Fibroblast of villous mesenchyme (primary cell): ENCODE results near the gene RAB3D. TPM values are rescaled to one million over a fixed set of nuclear protein-coding genes. Genes with fewer than 3 reads are reported as not detected.
"Not testable (repeated sequence)": the region's sequence is repeated elsewhere in the genome, so short reads cannot be mapped to it uniquely, and the experiment has no call there.

Experiments
- DNase-seq: peaks from one replicate; pipeline ENCODE4 v3.0.0-alpha.2; 2010; ENCODE audit warnings: low read depth
- H3K4me3 ChIP-seq: 2 replicates; pipeline ENCODE4 v1.5.1; 2011; ENCODE audit warnings: low read depth, mild to moderate bottlenecking, low read length
- CTCF ChIP-seq: IDR thresholded peaks from 2 replicates; pipeline ENCODE4 v1.5.1; 2012; ENCODE audit warnings: low read depth, mild to moderate bottlenecking, low read length; ENCODE audit not compliant: insufficient read depth
- total RNA-seq: library from RNA; depleted of rRNA; stranded (reverse); fragments of >200 nt; gene quantifications from 2 replicates; pipeline ENCODE4 v1.2.3, GENCODE V29; 2012

RAB3D gene
- total RNA-seq, 1 donor: 9.1 TPM

- DNase-seq: no peak
- TF ChIP-seq CTCF: no peak
- no peak overlapping the region for H3K4me3 ChIP-seq
Measured at GRCh38 chr19:11356676-11357550, 17.5 kb upstream of the RAB3D start.

- TF ChIP-seq CTCF: no peak
- no peak for DNase-seq
- peak overlapping the region; percentile 65 for H3K4me3 ChIP-seq
Measured at GRCh38 chr19:11356074-11356397, 16.6 kb upstream of the RAB3D start.

- H3K4me3 ChIP-seq: peak within 1 kb of the TSS; percentile 65
- TF ChIP-seq CTCF: no peak
- peak; percentile 87 for DNase-seq
Measured at GRCh38 chr19:11355160-11356073, 16.0 kb upstream of the RAB3D start, which contains the start of gene PLPPR2. TSS of gene PLPPR2 (plus strand) at chr19:11355432. CDS start at chr19:11357674, 2,242 bp downstream.

- DNase-seq: not testable (repeated sequence)
Measured at GRCh38 chr19:11354102-11354501, 14.6 kb upstream of the RAB3D start.

GRCh38 chr19:11349171-11349570, 9.7 kb upstream of the RAB3D start:
- no peak for DNase-seq

More at GRCh38 chr19:11354102-11354501, 14.6 kb upstream of the RAB3D start:
- not testable (repeated sequence) for H3K4me3 ChIP-seq

GRCh38 chr19:11347546-11348039, 8.1 kb upstream of the RAB3D start:
- TF ChIP-seq CTCF: no peak
- DNase-seq: no peak
- H3K4me3 ChIP-seq: no peak overlapping the region

More at GRCh38 chr19:11349171-11349570, 9.7 kb upstream of the RAB3D start:
- H3K4me3 ChIP-seq: no peak overlapping the region
- TF ChIP-seq CTCF: no peak
